AG10803 (cell line): Measurements from ENCODE around the gene SUN5.
"Not testable (repeated sequence)": the region's sequence is repeated elsewhere in the genome, so short reads cannot be mapped to it uniquely, and the experiment has no call there.

Experiments used
- DNase-seq: peaks from one replicate; pipeline ENCODE4 v3.0.0; 2010; ENCODE audit warnings: low read depth
- H3K4me3 ChIP-seq: 2 replicates; pipeline ENCODE4 v1.5.1; 2011; ENCODE audit warnings: mild to moderate bottlenecking, low read length, control low read depth
- CTCF ChIP-seq: conservative IDR thresholded peaks from 2 replicates; pipeline ENCODE4 v1.5.1; 2011; ENCODE audit warnings: mild to moderate bottlenecking, low read length, control low read depth, inconsistent platforms

The SUN5 gene

GRCh38 chr20:33004141-33004751, at the start of gene SUN5:
TSS of gene SUN5 (minus strand) at chr20:33004433. CDS start at chr20:33004340, 93 bp downstream.
- no peak for DNase-seq
- no peak for TF ChIP-seq CTCF
- no peak within 1 kb of the TSS for H3K4me3 ChIP-seq

- TF ChIP-seq CTCF = no peak
- no peak within 1 kb of the TSS for H3K4me3 ChIP-seq
- no peak for DNase-seq
These were observed 49.3 kb upstream of the SUN5 start, which contains the start of gene BPIFB3 for GRCh38 chr20:33053291-33054106. TSS of gene BPIFB3 (plus strand) at chr20:33053903. CDS start at chr20:33055436, 1,533 bp downstream.

- no peak for TF ChIP-seq CTCF
These were observed 47.1 kb upstream of the SUN5 start for GRCh38 chr20:33051333-33051732.

GRCh38 chr20:33046412-33046811, 42.2 kb upstream of the SUN5 start:
- peak; percentile 2 for DNase-seq
- no peak overlapping the region for H3K4me3 ChIP-seq
- no peak for TF ChIP-seq CTCF

More at GRCh38 chr20:33051333-33051732, 47.1 kb upstream of the SUN5 start:
- H3K4me3 ChIP-seq = no peak overlapping the region
- no peak for DNase-seq

GRCh38 chr20:33045129-33045721, 41.0 kb upstream of the SUN5 start:
- H3K4me3 ChIP-seq, DNase-seq: not testable (repeated sequence)

- no peak for TF ChIP-seq CTCF
- DNase-seq = no peak
- no peak overlapping the region for H3K4me3 ChIP-seq
These were observed 39.5 kb upstream of the SUN5 start for GRCh38 chr20:33043731-33044181.

GRCh38 chr20:33042983-33043730, 38.9 kb upstream of the SUN5 start:
- DNase-seq = no peak
- no peak overlapping the region for H3K4me3 ChIP-seq
- no peak for TF ChIP-seq CTCF
